Endothelial cell of umbilical vein (primary cell): ENCODE measurements around the gene RIMBP2. TPM values are rescaled to one million over a fixed set of nuclear protein-coding genes. Genes with fewer than 3 reads are reported as not detected.

ENCODE experiments used
- BruUV-seq: library from RNA; stranded (reverse); fragments of 400-500 nt; replicated peaks from 2 replicates; lab custom pipeline; 2021; lab: Mats Ljungman, UMichigan
- CTCF ChIA-PET: fragments of 300-600, 350-600 bp; sonication (Branson Sonifier 250); formaldehyde crosslinking; loops from one replicate; lab custom pipeline; 2021; ENCODE audit warnings: antibody characterized with exemption, inconsistent platforms; lab: Charles Lee
- POLR2A ChIA-PET: fragments of 300-600, 350-600 bp; sonication (Branson Sonifier 250); formaldehyde crosslinking; loops from one replicate; lab custom pipeline; 2021; ENCODE audit warnings: antibody characterized with exemption, inconsistent platforms; lab: Charles Lee
- DNase-seq: peaks from one replicate; pipeline ENCODE4 v3.0.0-alpha.2; 2011; ENCODE audit warnings: low read depth, low spot score
- FAIRE-seq: peaks from 2 replicates; lab custom pipeline; 2011; peaks lifted over from hg19 to GRCh38; lab: Jason Lieb, UNC
- H2AFZ ChIP-seq: 2 replicates; pipeline ENCODE4 v1.6.0; 2012; ENCODE audit warnings: low read depth, low read length, control low read depth, inconsistent platforms
- H3K27ac ChIP-seq: 2 replicates; pipeline ENCODE4 v1.5.1; 2011; ENCODE audit warnings: low read depth, mild to moderate bottlenecking, control low read depth, low read length, moderate library complexity; ENCODE audit not compliant: insufficient read depth
- H3K27me3 ChIP-seq, 2 experiments: 2 replicates each; pipeline versions ENCODE4 v1.6.0 to v1.6.1; 2011; ENCODE audit warnings: low read length in 2 of 2, mixed read lengths in 1 of 2; ENCODE audit not compliant: control insufficient read depth in 2 of 2, insufficient read depth in 2 of 2
- H3K36me3 ChIP-seq, 2 experiments: 2 replicates in 1 of 2; 3 replicates in 1 of 2; pipeline ENCODE4 v1.5.1; 2011; ENCODE audit warnings: low read length in 2 of 2, mild to moderate bottlenecking in 1 of 2, moderate library complexity in 1 of 2; ENCODE audit not compliant: control insufficient read depth in 2 of 2, insufficient read depth in 2 of 2; ENCODE audit errors: extremely low read depth in 1 of 2
- H3K4me1 ChIP-seq: 3 replicates; pipeline ENCODE4 v1.5.1; 2011; ENCODE audit warnings: mild to moderate bottlenecking, low read length; ENCODE audit not compliant: control insufficient read depth, insufficient read depth; ENCODE audit errors: extremely low read depth
- H3K4me2 ChIP-seq: 2 replicates; pipeline ENCODE4 v1.6.1; 2011; ENCODE audit warnings: low read length, control low read depth, mixed read lengths; ENCODE audit not compliant: insufficient read depth
- H3K4me3 ChIP-seq, 3 experiments: fragments of 200-600 bp in 1 of 3; sonication (generic), shearing (Covaris generic) in 1 of 3; replicated peaks in 1 of 3; 2 replicates each; pipeline ENCODE4 v1.5.1; 2011 to 2016; ENCODE audit warnings: control low read depth in 3 of 3, low read length in 3 of 3, mild to moderate bottlenecking in 2 of 3, inconsistent platforms in 1 of 3, low read depth in 1 of 3, moderate library complexity in 1 of 3; ENCODE audit not compliant: insufficient read depth in 1 of 3
- H3K79me2 ChIP-seq: 2 replicates; pipeline ENCODE4 v1.6.0; 2012; ENCODE audit warnings: low read length, inconsistent platforms; ENCODE audit not compliant: control insufficient read depth, insufficient read depth
- H3K9ac ChIP-seq: replicated peaks from 2 replicates; pipeline ENCODE3; 2011; ENCODE audit warnings: low read length, control low read depth; ENCODE audit not compliant: insufficient read depth; ENCODE audit errors: extremely low read depth
- H3K9me1 ChIP-seq: replicated peaks from 3 replicates; pipeline ENCODE4 v1.6.0; 2011; ENCODE audit warnings: mild to moderate bottlenecking, low read length; ENCODE audit not compliant: control insufficient read depth, insufficient read depth; ENCODE audit errors: extremely low read depth
- H3K9me3 ChIP-seq: replicated peaks from 2 replicates; pipeline ENCODE4 v1.5.1; 2012; ENCODE audit warnings: low read length, inconsistent platforms; ENCODE audit not compliant: control insufficient read depth, insufficient read depth
- H4K20me1 ChIP-seq: replicated peaks from 2 replicates; pipeline ENCODE3; 2011; ENCODE audit warnings: mild to moderate bottlenecking, low read length; ENCODE audit not compliant: control insufficient read depth, insufficient read depth; ENCODE audit errors: extremely low read depth
- CTCF ChIP-seq, 2 donors: IDR thresholded peaks; 1 replicate in 1 of 2; 2 replicates in 1 of 2; pipeline ENCODE4 v1.5.1; 2011; ENCODE audit warnings: low read length in 2 of 2, mild to moderate bottlenecking in 2 of 2, moderate library complexity in 2 of 2, control low read depth in 1 of 2, inconsistent platforms in 1 of 2, low read depth in 1 of 2; ENCODE audit not compliant: insufficient read depth in 1 of 2; ENCODE audit errors: extremely low read depth in 1 of 2
- EZH2 ChIP-seq: IDR thresholded peaks from 2 replicates; pipeline ENCODE4 v1.6.1; 2012; ENCODE audit warnings: borderline replicate concordance, low read depth, mild to moderate bottlenecking, moderate library complexity, low read length, inconsistent platforms; ENCODE audit not compliant: severe bottlenecking
- FOS ChIP-seq: IDR thresholded peaks from 2 replicates; pipeline ENCODE4 v1.6.1; 2011; ENCODE audit warnings: mild to moderate bottlenecking, low read length, moderate library complexity, borderline replicate concordance; ENCODE audit not compliant: insufficient read depth
- GATA2 ChIP-seq: IDR thresholded peaks from 2 replicates; pipeline ENCODE4 v1.7.0; 2011; ENCODE audit warnings: low read depth, mild to moderate bottlenecking, moderate library complexity, mixed read lengths, low read length; ENCODE audit not compliant: insufficient read length, insufficient read depth
- JUN ChIP-seq: IDR thresholded peaks from 2 replicates; pipeline ENCODE4 v1.6.1; 2011; ENCODE audit warnings: borderline replicate concordance, low read depth; ENCODE audit not compliant: insufficient read length, insufficient read depth
- MAX ChIP-seq: IDR thresholded peaks from 2 replicates; pipeline ENCODE4 v1.6.1; 2011; ENCODE audit not compliant: insufficient read depth, insufficient read length
- MYC ChIP-seq: IDR thresholded peaks from one replicate; pipeline ENCODE4 v1.6.1; 2011; ENCODE audit warnings: mild to moderate bottlenecking, low read depth, low read length
- POLR2A ChIP-seq: IDR thresholded peaks from 2 replicates; pipeline ENCODE4 v1.6.1; 2012; ENCODE audit warnings: low read depth, mild to moderate bottlenecking, control low read depth, low read length
- POLR2AphosphoS5 ChIP-seq: IDR thresholded peaks from 2 replicates; pipeline ENCODE4 v1.6.1; 2012; ENCODE audit warnings: low read depth, mild to moderate bottlenecking, control low read depth, low read length, moderate library complexity; ENCODE audit not compliant: insufficient read depth
- dilution Hi-C: fragments of 300-500 bp; cut with MboI; formaldehyde crosslinking; loops from one replicate; pipeline ENCODE4 v1.15.0; 2019; ENCODE audit warnings: low sequenced_read_pairs; ENCODE audit not compliant: extremely low pct_ligation_motif_present
- intact Hi-C: fragments of 100-400 bp; cut with micrococcal nuclease; formaldehyde crosslinking; loops from one replicate; pipeline ENCODE4 v1.10.0; 2022
- polyA plus RNA-seq, 4 experiments: library from polyadenylated mRNA; depleted of rRNA in 3 of 4; stranded (reverse) in 3 of 4; unstranded in 1 of 4; fragments of >200 nt; gene quantifications; 2 replicates each; pipeline versions ENCODE4 v1.2.1 to v1.2.3, GENCODE V29; 2011 to 2012; ENCODE audit warnings: missing spikeins in 1 of 4
- total RNA-seq: library from RNA; stranded (reverse); gene quantifications from 2 replicates; pipeline ENCODE4 v1.2.3, GENCODE V29; 2021

RIMBP2 gene
- total and polyA plus RNA-seq, 2 donors (not counting 3 experiments of a cell fraction or from before 2014, with no cell fraction given), result 0.04 TPM; not detected in 1

DNA sequence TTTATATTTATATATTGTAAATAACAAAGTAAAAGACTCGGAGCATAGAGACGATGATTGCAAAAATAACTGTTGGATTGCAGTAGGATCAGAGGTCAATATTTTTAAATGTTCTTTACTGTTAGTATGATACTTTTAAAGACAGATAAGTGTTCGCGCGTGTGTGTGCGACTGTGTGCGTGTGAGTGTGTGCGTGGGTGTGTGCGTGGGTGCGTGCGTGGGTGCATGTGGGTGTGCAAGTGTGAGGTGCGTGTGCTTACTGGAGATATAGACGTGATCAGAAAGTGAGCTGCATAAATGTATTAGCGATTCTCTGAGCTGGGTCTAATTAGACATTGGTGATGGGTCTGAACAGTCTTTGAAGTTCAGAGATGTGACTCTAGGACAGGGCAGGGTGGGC lies 142.9 kb downstream of the RIMBP2 start:
- H4K20me1 ChIP-seq, result no peaks in the 10 kb centered on the region
- H3K79me2 ChIP-seq, result no peaks in the 10 kb centered on the region
- ChIA-PET CTCF (no interaction called here), POLR2A (no interaction called here)
- H3K9ac ChIP-seq, result no peak overlapping the region
- no peak overlapping the region for H2AFZ ChIP-seq
- H3K9me3 ChIP-seq, result peaks cover under 1% of the 10 kb centered on the region
- no TSS peak for BruUV-seq
- no peak overlapping the region for H3K27ac ChIP-seq
- TF ChIP-seq GATA2 (no peak), JUN (no peak), MYC (no peak), FOS (no peak), MAX (no peak), EZH2 (no peak), CTCF (IDR thresholded peaks at IDR 0.05; ENCODE audit: extremely low read depth in 1 of 2, insufficient read depth in 1 of 2, low read depth in 1 of 2, low read length in 2 of 2) (no peak), POLR2A (no peak), POLR2AphosphoS5 (no peak)
- intact Hi-C loops (no loop called here), dilution Hi-C loops (no loop called here)
- H3K36me3 ChIP-seq, result no peaks in the 10 kb centered on the region
- no peaks in the 10 kb centered on the region for H3K27me3 ChIP-seq
- DNase-seq (no peak), FAIRE-seq (no peak)
- no peaks in the 10 kb centered on the region for H3K4me1 ChIP-seq
- no peaks in the 10 kb centered on the region for H3K9me1 ChIP-seq
- no peak overlapping the region for H3K4me2 ChIP-seq
- no peak overlapping the region for H3K4me3 ChIP-seq
